CD4-positive, alpha-beta T cell (primary cell): ENCODE data around the gene TMEM63A. TPM values are rescaled to one million over a fixed set of nuclear protein-coding genes. Genes with fewer than 3 reads are reported as not detected.

ENCODE experiments used
- ATAC-seq: fragments of 200-7000 bp; cut with Tn5 transposase; one replicate; pipeline ENCODE4 v1.10.0; 2022; ENCODE audit warnings: mild to moderate bottlenecking; ENCODE audit not compliant: poor library complexity
- CTCF ChIA-PET: fragments of 350-600 bp; sonication (Branson Sonifier 250); formaldehyde crosslinking; loops from one replicate; lab custom pipeline; 2021; ENCODE audit warnings: antibody characterized with exemption, inconsistent platforms; lab: Charles Lee
- POLR2A ChIA-PET: fragments of 350-600 bp; sonication (Branson Sonifier 250); formaldehyde crosslinking; loops from one replicate; lab custom pipeline; 2021; ENCODE audit warnings: antibody characterized with exemption, inconsistent platforms; lab: Charles Lee
- DNase-seq, 14 experiments: peaks; one replicate each; pipeline ENCODE4 v3.0.0-alpha.2; 2013 to 2020; ENCODE audit warnings: mixed read lengths in 2 of 14
- H3K27ac ChIP-seq, 2 donors: one replicate each; pipeline versions ENCODE4 v1.5.1 to v1.7.0; 2013; ENCODE audit warnings: low read length in 2 of 2, low read depth in 1 of 2, mild to moderate bottlenecking in 1 of 2
- H3K27me3 ChIP-seq, 2 experiments: 1 replicate in 1 of 2; 2 replicates in 1 of 2; pipeline versions ENCODE4 v1.6.1 to v1.7.0; 2013; ENCODE audit warnings: low read length in 2 of 2, control low read depth in 1 of 2, mild to moderate bottlenecking in 1 of 2, moderate library complexity in 1 of 2; ENCODE audit not compliant: insufficient read depth in 2 of 2, control insufficient read depth in 1 of 2
- H3K36me3 ChIP-seq: one replicate; pipeline ENCODE4 v1.6.1; 2013; ENCODE audit warnings: low read length, control low read depth; ENCODE audit not compliant: insufficient read depth
- H3K4me1 ChIP-seq: one replicate; pipeline ENCODE4 v1.6.1; 2013; ENCODE audit warnings: low read length, control low read depth; ENCODE audit not compliant: insufficient read depth
- H3K4me3 ChIP-seq: one replicate; pipeline ENCODE4 v1.5.1; 2013; ENCODE audit warnings: mild to moderate bottlenecking, low read length, moderate library complexity
- H3K9me3 ChIP-seq, 2 experiments: 1 replicate in 1 of 2; 2 replicates in 1 of 2; pipeline versions ENCODE4 v1.6.1 to v1.7.0; 2013; ENCODE audit warnings: low read length in 2 of 2, mild to moderate bottlenecking in 2 of 2, control low read depth in 1 of 2, moderate library complexity in 1 of 2; ENCODE audit not compliant: control insufficient read depth in 1 of 2, insufficient read depth in 1 of 2
- H3K27ac Mint-ChIP-seq: one replicate; pipeline ENCODE4 v1.8.0; 2020; ENCODE audit warnings: mixed read lengths
- H3K27me3 Mint-ChIP-seq: one replicate; pipeline ENCODE4 v1.8.0; 2021; ENCODE audit warnings: mixed read lengths
- H3K36me3 Mint-ChIP-seq: one replicate; pipeline ENCODE4 v1.8.0; 2021; ENCODE audit warnings: low read depth, mixed read lengths
- H3K4me1 Mint-ChIP-seq: one replicate; pipeline ENCODE4 v1.8.0; 2021; ENCODE audit warnings: low read depth, mixed read lengths
- H3K4me3 Mint-ChIP-seq: one replicate; pipeline ENCODE4 v1.8.0; 2020; ENCODE audit warnings: mild to moderate bottlenecking, mixed read lengths
- H3K9me3 Mint-ChIP-seq: one replicate; pipeline ENCODE4 v1.8.0; 2020; ENCODE audit warnings: mixed read lengths
- intact Hi-C, 2 experiments: fragments of 100-400 bp; cut with DNase I in 1 of 2; cut with micrococcal nuclease in 1 of 2; formaldehyde crosslinking; loops; one replicate each; pipeline versions ENCODE4 v1.15.1 to v1.9.0; 2023 to 2025; cut with DNase I, micrococcal nuclease
- total RNA-seq, 174 experiments: library from RNA in 2 of 174; stranded (reverse) in 2 of 174; gene quantifications; one replicate each; pipeline ENCODE4 v1.2.3 and lab custom pipeline; 2021 to 2026
- TF ChIP-seq, protein P1 (sequence below): fragments of 200-600 bp; IDR thresholded peaks from one replicate; pipeline ENCODE4 v1.8.0; 2022; ENCODE audit warnings: antibody characterized with exemption, mild to moderate bottlenecking

The TMEM63A gene
- total RNA-seq, 2 experiments from 2014 or later, result 199 to 204 TPM

DNA sequence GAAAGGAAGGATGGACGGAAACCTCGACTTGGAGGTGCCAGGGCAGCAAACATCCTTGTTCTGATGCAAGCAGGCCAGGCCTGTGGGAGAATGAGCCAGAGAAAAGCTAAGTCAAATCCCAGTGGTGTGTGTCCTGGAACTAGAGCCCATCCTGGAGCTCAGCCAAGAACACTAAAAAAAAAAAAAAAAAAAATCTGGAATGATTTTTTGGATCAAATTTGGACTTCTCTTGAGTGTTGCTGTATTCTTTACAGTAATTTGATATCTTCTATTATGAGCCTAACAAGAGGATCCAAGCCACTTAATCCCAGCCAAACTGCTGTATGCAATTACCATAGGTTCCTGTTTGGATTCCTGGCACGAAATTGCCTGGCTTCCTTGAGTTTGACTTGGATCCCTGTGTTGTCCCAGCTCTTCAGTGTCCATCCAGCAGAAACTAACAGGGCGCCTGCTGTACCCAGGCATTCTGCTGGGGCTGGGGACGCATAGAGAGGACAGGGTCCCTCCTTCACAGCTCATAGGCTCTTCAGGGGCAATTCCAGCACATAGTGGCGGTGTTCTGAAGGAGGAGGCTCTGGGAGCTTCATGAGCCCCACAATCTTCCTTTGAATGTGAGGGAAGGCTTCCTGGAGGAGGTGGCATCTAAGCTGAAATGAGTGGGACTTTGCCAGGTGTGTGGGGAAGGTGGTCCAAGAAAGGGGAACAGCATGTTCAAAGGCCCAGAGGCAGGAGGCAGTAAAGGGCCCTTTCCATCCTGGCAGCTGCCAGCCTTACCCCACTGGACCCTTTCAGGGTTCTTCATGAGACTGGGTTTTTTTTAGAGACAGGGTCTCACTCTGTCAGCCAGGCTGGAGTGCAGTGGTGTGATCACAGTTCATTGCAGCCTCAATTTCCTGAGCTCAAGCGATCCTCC is 47.5 kb downstream of the TMEM63A start:
- H3K27me3 ChIP-seq, result no peaks in the 10 kb centered on the region
- Mint-ChIP-seq H3K4me1 (peaks cover 3% of the 10 kb centered on the region), H3K4me3 (no peak overlapping the region), H3K27me3 (no peaks in the 10 kb centered on the region), H3K9me3 (no peaks in the 10 kb centered on the region), H3K27ac (no peak overlapping the region), H3K36me3 (no peaks in the 10 kb centered on the region)
- DNase-seq (no peak), ATAC-seq (no peak)
- H3K27ac ChIP-seq, result no peak overlapping the region
- CTCF ChIA-PET, result interaction anchor here (0.7 kb wide), 1 partner anchor 356 kb away, joined by 3 read pairs; no protein-coding TSS in a partner anchor
- H3K9me3 ChIP-seq, result no peaks in the 10 kb centered on the region
- no peaks in the 10 kb centered on the region for H3K36me3 ChIP-seq
- no peak overlapping the region for H3K4me3 ChIP-seq
- intact Hi-C loops, result no loop called here
- POLR2A ChIA-PET, result interaction anchor here (0.6 to 1.4 kb wide), 8 partner anchors 9 to 73 kb away, joined by 3 to 6 read pairs (median 4); partner anchors contain the start of gene SRP9
- TF ChIP-seq, protein P1, sequence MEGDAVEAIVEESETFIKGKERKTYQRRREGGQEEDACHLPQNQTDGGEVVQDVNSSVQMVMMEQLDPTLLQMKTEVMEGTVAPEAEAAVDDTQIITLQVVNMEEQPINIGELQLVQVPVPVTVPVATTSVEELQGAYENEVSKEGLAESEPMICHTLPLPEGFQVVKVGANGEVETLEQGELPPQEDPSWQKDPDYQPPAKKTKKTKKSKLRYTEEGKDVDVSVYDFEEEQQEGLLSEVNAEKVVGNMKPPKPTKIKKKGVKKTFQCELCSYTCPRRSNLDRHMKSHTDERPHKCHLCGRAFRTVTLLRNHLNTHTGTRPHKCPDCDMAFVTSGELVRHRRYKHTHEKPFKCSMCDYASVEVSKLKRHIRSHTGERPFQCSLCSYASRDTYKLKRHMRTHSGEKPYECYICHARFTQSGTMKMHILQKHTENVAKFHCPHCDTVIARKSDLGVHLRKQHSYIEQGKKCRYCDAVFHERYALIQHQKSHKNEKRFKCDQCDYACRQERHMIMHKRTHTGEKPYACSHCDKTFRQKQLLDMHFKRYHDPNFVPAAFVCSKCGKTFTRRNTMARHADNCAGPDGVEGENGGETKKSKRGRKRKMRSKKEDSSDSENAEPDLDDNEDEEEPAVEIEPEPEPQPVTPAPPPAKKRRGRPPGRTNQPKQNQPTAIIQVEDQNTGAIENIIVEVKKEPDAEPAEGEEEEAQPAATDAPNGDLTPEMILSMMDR, result no peak
- H3K4me1 ChIP-seq, result peaks cover 9% of the 10 kb centered on the region

DNA sequence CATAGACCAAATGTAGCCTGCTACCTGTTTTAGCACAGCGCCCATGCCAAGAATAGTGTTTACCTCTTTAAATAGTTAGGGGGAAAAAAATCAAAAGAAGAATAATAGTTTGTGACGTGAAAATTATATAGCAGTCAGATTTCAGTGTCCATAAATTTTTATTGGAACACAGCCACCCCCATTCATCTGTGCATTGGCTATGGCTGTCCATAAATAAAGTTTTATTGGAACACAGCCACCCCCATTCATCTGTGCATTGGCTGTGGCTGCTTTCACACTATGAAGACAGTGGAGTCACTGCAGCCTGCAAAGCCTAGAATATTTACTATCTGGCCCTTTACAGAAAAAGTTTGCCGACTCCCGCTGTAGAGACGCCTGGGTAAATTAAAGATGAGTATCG is 51.3 kb downstream of the TMEM63A start:
- Histone ChIP-seq H3K27me3 (no peaks in the 10 kb centered on the region), H3K9me3 (no peaks in the 10 kb centered on the region), H3K27ac (no peak overlapping the region), H3K36me3 (no peaks in the 10 kb centered on the region), H3K4me3 (no peak overlapping the region), H3K4me1 (no peaks in the 10 kb centered on the region)
- H3K4me1 Mint-ChIP-seq, result no peaks in the 10 kb centered on the region
- POLR2A ChIA-PET, result interaction anchor here (0.7 kb wide), 1 partner anchor 10 kb away, joined by 3 read pairs; no protein-coding TSS in a partner anchor
- no peaks in the 10 kb centered on the region for H3K9me3 Mint-ChIP-seq
- TF ChIP-seq, protein P1, result no peak
- no peak overlapping the region for H3K4me3 Mint-ChIP-seq
- no peaks in the 10 kb centered on the region for H3K36me3 Mint-ChIP-seq
- H3K27me3 Mint-ChIP-seq, result no peaks in the 10 kb centered on the region
- ATAC-seq, result no peak
- no peak overlapping the region for H3K27ac Mint-ChIP-seq
- DNase-seq, result no peak
- intact Hi-C loops, result no loop called here
- CTCF ChIA-PET, result no interaction called here

DNA sequence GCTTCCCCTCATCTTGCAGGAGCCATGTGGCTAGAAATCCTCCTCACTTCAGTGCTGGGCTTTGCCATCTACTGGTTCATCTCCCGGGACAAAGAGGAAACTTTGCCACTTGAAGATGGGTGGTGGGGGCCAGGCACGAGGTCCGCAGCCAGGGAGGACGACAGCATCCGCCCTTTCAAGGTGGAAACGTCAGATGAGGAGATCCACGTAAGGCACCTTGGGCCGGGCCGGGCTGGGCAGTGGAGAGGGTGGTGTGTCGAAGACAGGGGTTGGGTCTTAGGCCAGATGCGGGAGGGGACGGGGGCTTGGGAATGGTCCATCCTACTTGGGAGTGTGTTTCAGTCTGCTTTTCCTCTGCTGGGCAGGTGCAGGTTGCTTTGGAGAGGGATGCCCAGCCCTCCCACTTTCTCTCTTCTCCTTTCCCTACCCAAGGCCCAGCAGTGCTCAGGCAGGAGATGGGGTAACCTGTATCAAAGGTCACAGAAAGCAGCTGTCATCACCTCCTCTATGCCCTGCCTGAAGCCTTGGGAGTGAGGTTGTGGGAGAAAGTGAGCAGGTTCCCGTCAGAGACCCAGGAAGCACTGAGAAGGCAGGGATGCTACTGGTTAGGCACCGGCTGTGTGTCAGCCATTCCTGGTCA is 53.4 kb downstream of the TMEM63A start:
- CTCF ChIA-PET, result no interaction called here
- Histone ChIP-seq H3K27ac (no peak overlapping the region), H3K36me3 (no peaks in the 10 kb centered on the region), H3K9me3 (no peaks in the 10 kb centered on the region), H3K27me3 (no peaks in the 10 kb centered on the region), H3K4me3 (no peak overlapping the region), H3K4me1 (no peaks in the 10 kb centered on the region)
- intact Hi-C loops, result no loop called here
- H3K4me1 Mint-ChIP-seq, result no peaks in the 10 kb centered on the region
- H3K36me3 Mint-ChIP-seq, result no peaks in the 10 kb centered on the region
- no peak for ATAC-seq
- no peaks in the 10 kb centered on the region for H3K27me3 Mint-ChIP-seq
- POLR2A ChIA-PET, result interaction anchor here (1.2 to 1.5 kb wide), 2 partner anchors 12 to 51 kb away, joined by 3 read pairs; partner anchors contain the start of gene SRP9
- no peak overlapping the region for H3K27ac Mint-ChIP-seq
- TF ChIP-seq, protein P1, result no peak
- no peak overlapping the region for H3K4me3 Mint-ChIP-seq
- no peaks in the 10 kb centered on the region for H3K9me3 Mint-ChIP-seq
- DNase-seq, result no peak
